Epithelial cell of prostate (primary cell): Measurements from ENCODE around the gene PLAGL2.

Experiments
- DNase-seq: peaks from one replicate; pipeline ENCODE4 v3.0.0-alpha.2; 2011; ENCODE audit warnings: low read depth, low spot score
- H3K27ac ChIP-seq: fragments of 450-650 bp; 2 replicates; pipeline ENCODE4 v1.5.1; 2017; ENCODE audit warnings: mild to moderate bottlenecking

The PLAGL2 gene

DNA sequence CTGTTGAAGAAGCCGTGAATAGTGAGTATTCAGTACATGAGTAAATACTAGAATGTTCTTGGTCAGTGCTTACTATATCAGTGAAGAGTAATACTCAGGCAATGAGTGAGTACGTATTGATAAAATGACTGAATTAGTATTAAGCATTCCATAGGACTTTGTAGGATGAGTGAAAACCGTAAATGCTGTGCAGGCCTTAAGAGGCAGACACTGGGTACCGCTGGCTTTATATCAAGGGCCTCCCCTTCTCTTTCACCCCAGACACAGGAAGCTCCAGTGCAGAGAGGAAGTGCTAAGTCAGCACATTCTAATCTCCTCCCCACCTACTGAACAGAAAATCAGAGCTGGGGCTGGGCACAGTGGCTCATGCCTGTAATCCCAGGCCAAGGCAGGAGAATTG lies 24.3 kb upstream of the PLAGL2 start:
- no peak for DNase-seq
- H3K27ac ChIP-seq, result no peak overlapping the region

DNA sequence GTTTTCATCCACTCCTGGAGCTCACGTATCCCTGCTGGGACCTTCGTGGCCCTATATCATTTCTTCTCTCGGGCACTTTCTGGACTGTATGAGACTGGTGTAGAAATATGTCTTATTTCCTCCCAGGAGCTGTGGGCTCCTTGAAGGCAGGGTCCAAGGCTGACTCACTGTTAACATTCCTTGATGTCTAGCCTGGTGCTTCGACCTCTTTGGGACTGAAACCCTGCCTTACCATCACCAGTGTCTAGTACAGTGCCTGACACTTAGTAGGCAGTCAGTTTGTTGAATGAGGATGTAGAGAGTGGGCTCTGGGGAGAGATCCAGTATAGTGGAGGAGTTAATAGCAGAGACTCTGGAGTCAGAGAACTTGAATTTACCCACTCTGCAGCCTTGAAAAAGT lies 23.7 kb upstream of the PLAGL2 start:
- H3K27ac ChIP-seq, result no peak overlapping the region
- no peak for DNase-seq

DNA sequence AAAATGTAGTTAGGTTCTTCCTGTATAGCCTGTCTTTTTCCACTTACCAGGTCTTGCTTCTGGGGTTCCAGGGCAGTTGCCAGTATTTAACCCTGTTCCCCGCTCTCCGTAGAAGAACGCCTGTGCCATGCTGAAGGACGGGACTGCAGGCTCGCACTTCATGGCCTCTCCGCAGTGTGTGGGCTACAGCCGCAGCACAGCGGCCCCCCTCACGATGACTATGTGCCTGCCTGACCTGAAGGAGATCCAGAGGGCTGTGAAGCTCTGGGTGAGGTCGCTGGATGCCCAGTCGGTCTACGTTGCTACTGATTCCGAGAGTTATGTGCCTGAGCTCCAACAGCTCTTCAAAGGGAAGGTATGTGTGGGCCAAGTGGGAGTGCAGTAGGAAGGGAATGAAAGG lies 23.2 kb upstream of the PLAGL2 start:
- DNase-seq, result no peak
- no peak overlapping the region for H3K27ac ChIP-seq

DNA sequence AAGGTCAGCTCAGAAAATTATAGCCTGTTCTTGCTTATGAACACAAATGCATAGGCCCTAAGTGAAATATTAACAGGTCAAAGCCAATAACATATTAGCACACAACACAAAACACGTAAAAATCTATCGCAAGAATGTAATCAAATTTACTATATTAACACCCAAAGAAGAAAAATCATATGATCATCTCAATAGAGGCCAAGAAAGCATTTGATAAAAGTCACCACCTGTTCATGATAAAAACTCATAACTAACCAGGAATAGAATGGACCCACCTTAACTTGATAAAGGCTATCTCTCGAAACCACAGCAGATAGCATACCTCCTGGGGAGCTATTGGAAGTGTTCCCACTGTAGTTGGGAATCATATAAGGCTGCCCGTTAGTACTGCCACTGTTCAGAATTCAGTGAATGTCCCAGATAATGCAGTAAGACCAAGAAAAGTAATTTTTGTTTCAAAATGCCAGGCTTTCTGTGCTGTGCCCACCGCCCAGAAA lies 21.8 kb upstream of the PLAGL2 start:
- no peak overlapping the region for H3K27ac ChIP-seq
- no peak for DNase-seq

DNA sequence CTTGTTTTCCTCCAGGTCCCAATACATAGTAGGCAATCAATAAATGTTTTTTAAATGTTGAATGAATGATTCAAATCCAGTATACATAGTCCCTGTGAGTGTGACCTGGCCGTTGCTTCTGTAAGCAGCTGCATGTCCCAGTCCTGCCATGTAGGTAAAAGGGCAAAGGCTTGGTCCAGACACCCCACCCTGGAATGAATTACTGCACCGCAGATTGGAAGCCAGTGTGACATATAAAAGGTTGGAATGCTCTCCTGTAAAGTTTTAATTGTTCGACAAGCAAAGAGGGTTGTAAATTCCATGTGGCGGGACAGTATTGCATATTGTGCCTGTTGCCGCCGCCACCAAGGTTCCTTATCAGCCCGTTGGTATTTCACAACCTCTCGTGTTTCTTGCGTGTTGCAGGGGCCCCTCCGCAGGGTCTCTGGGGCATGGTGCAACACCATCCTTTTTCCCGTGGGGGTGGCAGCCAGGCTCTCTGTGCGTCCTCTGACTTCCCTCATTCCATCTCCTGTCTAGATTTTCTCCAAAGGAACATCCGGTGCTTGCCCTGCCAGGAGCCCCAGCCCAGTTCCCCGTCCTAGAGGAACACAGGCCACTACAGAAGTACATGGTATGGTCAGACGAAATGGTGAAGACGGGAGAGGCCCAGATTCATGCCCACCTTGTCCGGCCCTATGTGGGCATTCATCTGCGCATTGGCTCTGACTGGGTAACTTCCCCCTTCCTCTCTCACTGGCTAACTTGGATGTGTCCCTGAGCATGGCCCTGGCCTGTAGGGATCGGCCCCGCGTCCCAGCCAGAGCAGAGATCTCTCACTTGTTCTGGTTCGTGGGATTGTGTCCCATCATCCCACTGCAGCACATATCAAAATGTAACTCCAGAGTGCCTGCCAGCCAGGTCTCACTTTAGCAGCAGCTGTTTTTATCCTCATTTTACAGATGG lies 20.5 kb upstream of the PLAGL2 start:
- H3K27ac ChIP-seq, result no peak overlapping the region
- DNase-seq, result no peak

DNA sequence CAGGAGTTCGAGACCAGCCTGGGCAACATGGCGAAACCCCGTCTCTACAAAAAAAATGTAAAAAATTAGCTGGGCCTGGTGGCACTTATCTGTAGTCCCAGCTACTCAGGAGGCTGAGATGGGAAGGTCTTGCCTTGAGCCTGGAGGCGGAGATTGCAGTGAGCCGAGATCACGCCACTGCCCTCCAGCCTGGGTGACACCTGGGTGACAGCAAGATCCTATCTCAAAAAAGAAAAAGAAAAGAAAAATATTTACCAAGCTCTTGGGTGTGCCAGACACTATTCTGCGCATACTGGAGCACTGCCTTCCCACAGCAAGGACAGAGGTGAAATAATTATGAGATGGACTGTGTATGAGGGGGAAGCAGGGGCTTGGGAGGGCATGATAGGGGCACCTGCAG lies 19.8 kb upstream of the PLAGL2 start:
- no peak for DNase-seq
- H3K27ac ChIP-seq, result no peak overlapping the region

DNA sequence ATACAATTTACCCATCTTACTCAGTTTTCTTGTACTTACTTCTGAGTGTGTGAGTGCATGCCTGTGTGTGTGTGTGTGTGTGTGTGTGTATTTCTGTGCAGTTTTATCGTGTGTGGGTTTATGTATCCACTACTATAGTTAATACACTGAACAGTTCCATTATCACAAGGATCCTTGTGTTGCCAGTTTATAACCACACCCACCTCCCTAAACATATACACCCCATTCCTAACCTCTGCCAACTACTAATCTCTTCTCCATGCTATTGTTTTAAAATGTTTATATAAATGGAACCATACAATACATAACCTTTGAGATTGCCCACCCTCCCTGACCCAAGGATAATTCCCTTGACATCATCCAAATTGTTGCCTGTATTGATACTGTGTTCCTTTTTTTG lies 18.8 kb upstream of the PLAGL2 start:
- no peak overlapping the region for H3K27ac ChIP-seq
- DNase-seq, result no peak

DNA sequence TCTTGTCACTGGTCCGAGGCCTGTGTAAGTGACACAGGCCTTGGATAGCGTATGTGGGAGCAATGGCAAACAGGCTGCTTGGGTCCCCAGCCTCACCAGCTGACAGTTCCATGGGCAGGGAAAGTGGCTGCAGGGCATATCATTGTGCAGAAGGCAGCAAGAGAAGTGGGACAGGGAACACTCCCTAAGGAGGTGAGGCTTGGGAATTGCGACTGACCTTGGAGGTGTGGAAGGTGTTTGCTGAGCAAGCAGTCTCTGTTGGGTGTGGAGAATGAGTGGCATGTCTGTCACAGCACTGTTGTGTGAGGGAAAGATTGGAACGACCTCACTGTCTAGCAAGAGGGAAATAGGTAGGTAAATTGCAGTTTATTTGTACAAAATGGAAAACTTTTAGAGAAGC lies 16.9 kb upstream of the PLAGL2 start:
- H3K27ac ChIP-seq, result no peak overlapping the region
- DNase-seq, result no peak

DNA sequence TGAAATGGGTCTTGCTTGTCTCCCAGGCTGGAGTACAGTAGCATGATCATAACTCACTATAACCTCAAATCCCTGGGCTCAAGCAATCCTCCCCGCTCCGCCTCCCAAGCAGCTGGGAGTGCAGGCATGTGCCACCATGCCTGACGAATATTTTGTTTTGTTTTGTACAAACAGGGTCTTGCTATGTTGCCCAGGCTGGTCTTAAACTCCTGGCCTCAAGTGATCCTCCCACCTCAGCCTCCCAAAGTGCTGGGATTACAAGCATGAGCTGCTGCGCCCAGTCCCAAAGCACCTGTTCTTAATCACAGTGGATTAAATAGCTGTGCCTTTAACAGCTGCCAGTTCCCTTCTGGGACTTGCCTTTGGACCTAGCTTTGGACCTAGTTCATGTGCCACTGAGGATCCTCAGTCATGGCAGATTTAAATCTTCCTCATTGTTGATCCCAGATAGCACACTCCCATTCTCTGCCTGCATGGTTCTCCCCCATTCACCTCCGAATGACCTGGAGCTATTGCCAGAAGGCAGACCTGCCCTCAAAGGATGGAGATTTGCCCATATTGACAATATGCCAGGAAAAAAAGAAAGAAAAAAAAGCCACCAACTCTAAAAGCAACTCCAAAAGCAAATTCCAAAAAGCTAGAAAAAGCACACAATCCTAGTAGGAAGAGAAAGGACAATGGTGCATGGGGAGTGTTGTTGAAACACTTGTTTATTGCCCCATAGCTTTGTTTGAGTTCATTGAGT lies 10.8 kb upstream of the PLAGL2 start:
- H3K27ac ChIP-seq, result no peak overlapping the region
- no peak for DNase-seq

DNA sequence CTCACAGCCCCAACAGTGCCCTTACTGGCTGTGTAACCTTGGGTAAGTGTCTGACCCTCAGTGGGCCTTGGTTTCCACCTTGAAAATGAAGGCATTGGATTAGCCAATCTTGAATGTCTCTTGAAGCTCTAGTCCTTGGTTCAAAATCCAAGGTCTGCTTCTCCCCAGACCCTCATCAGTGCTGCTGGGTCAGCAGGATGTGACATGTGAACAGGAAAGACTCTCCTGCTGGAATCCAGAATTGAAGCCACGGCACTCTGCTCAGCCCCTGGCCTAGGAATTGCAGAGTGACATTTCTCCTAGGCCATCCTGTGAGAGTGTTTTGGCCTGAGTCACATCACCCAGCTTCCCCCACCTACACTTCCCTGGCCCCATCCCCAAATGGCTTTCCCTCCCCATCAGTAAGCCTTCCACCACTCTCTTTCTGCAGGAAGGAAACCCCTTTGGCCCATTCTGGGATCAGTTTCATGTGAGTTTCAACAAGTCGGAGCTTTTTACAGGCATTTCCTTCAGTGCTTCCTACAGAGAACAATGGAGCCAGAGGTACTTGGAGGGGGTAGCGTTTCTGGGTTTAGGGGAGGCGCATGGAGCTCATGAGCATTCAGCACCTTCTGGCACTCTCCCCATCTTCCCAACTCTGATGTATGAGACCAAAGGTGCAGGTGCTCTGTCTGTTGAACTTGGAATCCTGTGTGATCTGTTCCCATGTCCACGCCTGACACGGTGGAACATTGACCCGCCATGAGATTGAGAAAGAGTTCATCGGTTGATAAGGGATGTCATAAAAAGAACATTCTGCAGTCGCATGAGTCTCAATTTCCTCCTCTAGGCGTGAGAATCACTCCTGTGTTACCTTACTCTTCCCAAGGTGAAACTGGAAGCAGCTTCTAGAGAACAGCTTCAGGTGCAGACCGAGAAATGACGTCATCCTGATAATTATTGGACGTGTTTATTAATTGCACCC lies 8.9 kb upstream of the PLAGL2 start:
- no peak for DNase-seq
- H3K27ac ChIP-seq, result no peak overlapping the region

DNA sequence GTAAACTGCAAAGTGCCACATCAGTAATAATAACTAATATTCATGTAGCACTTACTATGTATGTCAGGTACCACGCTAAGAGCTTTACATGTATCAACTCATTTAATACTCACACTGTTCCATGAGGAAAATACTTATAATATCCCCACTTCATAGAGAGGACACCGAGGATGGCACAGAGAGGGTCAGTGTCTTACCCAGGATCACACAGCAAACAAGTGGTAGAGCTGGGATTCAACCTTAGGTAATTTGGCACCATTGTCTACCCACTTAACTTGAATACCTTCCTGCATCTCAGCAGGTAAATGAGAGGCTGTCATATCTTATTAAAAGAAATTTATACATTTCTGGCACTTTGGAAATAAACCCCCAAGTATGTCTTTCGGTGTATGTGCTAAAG lies 8.2 kb upstream of the PLAGL2 start:
- H3K27ac ChIP-seq, result no peak overlapping the region
- DNase-seq, result no peak

DNA sequence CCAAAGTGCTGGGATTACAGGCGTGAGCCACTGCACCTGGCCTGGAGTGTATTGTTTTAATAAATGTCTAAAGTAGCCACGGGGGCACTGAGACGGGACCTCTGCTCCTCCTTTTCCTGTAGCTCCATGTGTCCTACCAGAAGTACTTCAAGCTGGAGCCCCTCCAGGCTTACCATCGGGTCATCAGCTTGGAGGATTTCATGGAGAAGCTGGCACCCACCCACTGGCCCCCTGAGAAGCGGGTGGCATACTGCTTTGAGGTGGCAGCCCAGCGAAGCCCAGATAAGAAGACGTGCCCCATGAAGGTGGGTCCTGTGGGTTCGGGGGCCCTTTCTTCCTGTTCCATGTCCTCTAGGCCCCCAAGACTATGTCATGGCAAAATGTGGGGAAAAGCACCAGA lies 7.6 kb upstream of the PLAGL2 start:
- H3K27ac ChIP-seq, result no peak overlapping the region
- no peak for DNase-seq

DNA sequence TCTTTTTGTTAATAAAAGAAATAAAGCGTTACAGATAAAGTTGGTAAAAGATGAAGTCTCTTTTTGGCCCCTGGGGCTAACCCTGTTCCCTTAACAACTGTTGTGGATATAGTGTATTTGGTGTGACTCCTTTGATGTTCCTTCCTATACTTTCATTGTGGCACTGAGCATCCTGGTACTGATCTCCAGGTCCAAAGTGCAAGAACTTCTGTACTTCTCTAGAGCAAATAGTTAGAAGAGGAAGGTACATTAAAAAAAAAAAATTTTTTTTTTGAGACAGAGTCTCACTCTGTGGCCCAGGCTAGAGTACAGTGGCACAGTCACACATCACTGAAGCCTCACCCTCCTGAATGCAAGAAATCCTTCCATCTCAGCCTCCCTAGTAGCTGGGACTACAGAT lies 6.3 kb upstream of the PLAGL2 start:
- no peak overlapping the region for H3K27ac ChIP-seq
- DNase-seq, result no peak

DNA sequence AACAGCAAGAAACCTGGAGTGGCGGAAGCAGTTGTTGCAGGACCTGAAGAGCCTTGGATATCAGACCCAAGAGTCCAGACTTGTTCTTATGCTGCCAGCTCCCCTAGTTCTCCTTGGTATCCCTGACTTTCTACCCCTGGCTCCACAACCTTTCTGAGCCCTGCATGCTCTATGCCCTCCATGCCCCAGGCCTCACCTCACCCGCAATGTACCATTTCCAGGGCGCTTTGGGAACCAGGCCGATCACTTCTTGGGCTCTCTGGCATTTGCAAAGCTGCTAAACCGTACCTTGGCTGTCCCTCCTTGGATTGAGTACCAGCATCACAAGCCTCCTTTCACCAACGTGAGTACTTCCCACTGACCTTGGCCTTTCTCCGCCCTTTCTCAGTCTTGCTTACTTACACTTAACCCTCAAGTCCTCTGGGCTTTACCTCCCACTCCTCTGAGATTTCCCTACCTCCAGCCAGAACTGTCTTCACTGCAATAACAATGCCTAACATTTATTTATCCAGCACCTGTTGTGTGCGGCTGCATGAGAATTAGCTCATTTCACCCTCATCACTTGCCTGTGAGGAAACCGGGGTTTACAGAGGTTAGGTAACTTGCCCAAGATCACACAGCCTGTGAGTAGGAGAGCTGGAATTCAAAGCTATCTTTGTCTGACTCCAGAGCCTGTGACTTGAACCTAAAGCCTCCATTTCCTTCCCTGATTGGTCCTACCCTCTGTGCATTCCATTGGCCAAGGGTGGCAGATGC lies 2.5 kb upstream of the PLAGL2 start:
- DNase-seq, result no peak
- peak overlapping the region; percentile 8 for H3K27ac ChIP-seq

DNA sequence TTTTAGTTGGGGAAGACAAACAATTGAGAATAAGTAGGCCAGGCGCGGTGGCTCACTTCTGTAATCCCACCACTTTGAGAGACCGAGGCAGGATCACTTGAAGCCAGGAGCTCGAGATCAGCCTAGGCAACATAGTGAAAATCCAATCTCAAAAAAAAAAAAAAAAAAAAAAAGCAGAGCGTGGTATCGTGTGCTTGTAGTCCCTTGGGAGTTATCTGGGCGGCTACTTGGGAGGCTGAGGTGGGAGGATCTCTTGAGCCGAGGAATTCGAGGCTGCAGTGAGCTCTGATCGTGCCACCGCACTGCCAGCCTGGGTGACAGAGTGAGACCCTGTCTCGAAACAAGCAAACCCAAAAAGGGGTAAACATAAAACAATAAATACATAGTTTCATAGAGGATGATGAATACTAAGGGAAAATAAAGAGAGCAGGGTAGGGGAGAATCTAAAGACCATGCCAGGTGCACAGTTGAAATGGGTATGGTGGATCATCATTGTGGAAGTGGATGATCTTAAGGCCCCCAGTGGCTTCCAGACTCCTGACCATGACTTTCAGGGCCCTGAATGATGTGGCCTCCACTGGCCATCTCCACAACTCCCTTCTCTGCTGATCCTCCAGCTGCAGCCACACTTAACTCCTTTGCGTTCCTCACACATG lies 1.1 kb upstream of the PLAGL2 start:
- DNase-seq, result no peak
- H3K27ac ChIP-seq, result peak overlapping the region; percentile 98

DNA sequence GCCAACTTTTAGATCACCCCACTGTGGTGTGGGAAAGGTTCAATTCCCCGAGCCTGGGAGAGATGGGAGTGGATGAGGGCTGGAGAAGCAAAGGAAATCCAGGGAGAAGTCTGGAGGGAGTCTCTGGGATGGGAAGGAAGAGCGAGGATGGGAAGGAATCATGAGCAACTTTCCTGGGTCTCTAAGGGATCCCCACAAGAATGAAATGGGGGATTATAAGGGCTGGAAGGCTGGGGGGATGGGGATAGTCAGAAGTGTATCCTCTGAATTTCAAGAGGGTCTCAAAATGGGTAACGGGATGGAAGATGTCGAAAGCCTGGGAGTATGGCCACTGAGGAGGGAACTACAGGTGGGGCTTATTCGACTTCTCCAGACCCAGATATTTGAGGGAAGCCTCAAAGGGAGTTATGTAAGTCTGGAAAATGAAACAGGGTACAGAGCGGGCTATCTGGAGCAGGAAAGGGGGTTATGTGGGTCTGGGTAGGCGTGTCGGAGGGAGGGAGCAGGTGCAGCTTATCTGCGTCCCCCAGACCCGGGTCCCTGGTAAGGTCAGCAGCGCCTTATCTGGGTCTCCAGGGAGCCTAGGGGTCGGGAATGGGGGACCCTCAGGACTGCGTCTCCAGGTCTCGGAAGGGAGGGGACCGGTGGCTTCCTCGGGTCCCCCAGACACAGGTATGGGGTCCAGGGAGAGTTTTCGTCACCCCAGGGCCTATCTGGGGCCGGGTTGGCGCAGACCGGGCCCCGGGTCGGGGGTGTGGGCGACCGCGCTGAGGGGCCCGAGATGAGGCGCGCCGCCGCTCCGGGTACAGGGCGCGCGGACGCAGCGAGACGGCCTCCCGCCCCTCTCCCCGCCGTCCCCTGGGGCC lies 550 bp downstream of the PLAGL2 start:
- no peak for DNase-seq
- H3K27ac ChIP-seq, result peak overlapping the region; percentile 98

DNA sequence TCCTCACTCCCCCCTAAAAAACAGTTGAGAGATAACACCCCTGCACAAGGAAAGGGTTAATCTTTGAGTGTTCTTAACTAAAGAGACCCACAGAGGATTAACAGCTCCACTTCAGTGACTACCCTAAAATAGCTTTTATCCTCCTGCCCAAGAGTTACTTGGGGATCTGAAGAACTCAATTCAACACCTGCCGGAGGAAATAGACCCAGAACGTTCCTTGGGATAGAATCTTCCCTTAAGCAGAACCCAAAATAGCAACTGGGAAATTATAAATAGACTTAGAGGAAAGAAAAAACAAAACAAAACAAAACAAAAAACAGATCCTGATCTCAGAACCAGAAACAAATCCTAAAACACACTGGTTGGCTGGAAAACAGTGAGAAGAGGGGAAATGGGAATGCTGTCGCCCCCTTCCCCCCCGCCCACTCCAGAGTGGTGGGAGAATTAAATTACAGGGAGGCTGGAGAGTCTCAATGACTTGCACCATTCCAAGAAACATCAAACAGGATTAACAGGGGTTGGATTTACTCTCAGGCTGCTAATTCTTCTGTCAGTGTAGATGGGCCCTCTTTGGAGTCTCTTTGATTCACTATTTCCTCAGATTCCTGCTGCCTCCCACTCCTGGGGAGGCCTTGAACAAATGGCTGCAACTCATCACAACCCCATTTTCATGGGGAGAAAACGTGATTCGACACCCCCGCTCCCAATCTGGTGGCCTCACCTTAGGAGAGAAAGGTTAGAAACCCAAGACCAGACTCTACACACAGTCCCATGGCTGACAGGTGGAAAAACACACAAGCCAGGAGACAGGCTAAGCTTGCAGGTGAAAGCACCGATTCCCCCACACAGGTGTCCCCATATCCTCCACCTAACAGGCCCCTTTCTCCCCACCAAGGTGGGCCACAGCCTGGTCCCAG lies 1.4 kb downstream of the PLAGL2 start:
- DNase-seq, result no peak
- peak overlapping the region; percentile 98 for H3K27ac ChIP-seq
